Esophagus (tissue), 2 donors: Measurements from ENCODE around the gene MAPK11. TPM values are rescaled to one million over a fixed set of nuclear protein-coding genes. Genes with fewer than 3 reads are reported as not detected.
"Not testable (repeated sequence)": the region's sequence is repeated elsewhere in the genome, so short reads cannot be mapped to it uniquely, and the experiment has no call there.

Source experiments
- H3K27ac ChIP-seq, 2 donors: one replicate each; pipeline ENCODE4 v1.5.1; 2013; ENCODE audit warnings: low read depth in 2 of 2, mild to moderate bottlenecking in 2 of 2, inconsistent platforms in 1 of 2, low read length in 1 of 2, moderate library complexity in 1 of 2
- H3K27me3 ChIP-seq, 2 donors: one replicate each; pipeline ENCODE4 v1.6.1; 2013; ENCODE audit warnings: low read length in 2 of 2, control low read depth in 1 of 2, mild to moderate bottlenecking in 1 of 2; ENCODE audit not compliant: insufficient read depth in 2 of 2, control insufficient read depth in 1 of 2
- H3K36me3 ChIP-seq, 2 donors: one replicate each; pipeline ENCODE4 v1.6.1; 2013; ENCODE audit warnings: low read length in 1 of 2; ENCODE audit not compliant: control insufficient read depth in 2 of 2, insufficient read depth in 2 of 2
- H3K4me1 ChIP-seq, 2 donors: one replicate each; pipeline ENCODE4 v1.6.1; 2013; ENCODE audit warnings: low read length in 1 of 2; ENCODE audit not compliant: control insufficient read depth in 2 of 2, insufficient read depth in 2 of 2
- H3K4me3 ChIP-seq, 2 donors: one replicate each; pipeline ENCODE4 v1.5.1; 2013; ENCODE audit warnings: low read length in 2 of 2, mild to moderate bottlenecking in 2 of 2, low read depth in 1 of 2, moderate library complexity in 1 of 2
- H3K9me3 ChIP-seq, 2 donors: one replicate each; pipeline ENCODE4 v1.6.1; 2013; ENCODE audit warnings: mild to moderate bottlenecking in 2 of 2, low read depth in 1 of 2, low read length in 1 of 2, moderate library complexity in 1 of 2; ENCODE audit not compliant: control insufficient read depth in 2 of 2, insufficient read depth in 1 of 2
- WGBS, 2 donors: extraction: QIAGEN DNeasy Blood & Tissue Kit; methylation state at CpG; one replicate each; pipeline ENCODE4 v1.1.7; 2013; 5-methylcytosine and 5-hydroxymethylcytosine counted together
- polyA plus RNA-seq, 2 donors: library from polyadenylated mRNA; stranded (reverse); fragments of 200-250 nt; gene quantifications; one replicate each; pipeline ENCODE4 v1.2.3, GENCODE V29; 2013
- donor health status: healthy with polysubstance abuse.
- donor health status: Bipolar disorder and iron deficiency.

Gene MAPK11
- polyA plus RNA-seq, 2 donors = 5.4 to 6.1 TPM

GRCh38 chr22:50280022-50280707 is 10.0 kb upstream of the MAPK11 start:
- peak overlapping the region in 1 of 2 donors; percentile 6 for H3K4me3 ChIP-seq
- H3K27me3 ChIP-seq = no peaks in the 10 kb centered on the region
- peaks cover 3 to 28% of the 10 kb centered on the region in 2 donors for H3K4me1 ChIP-seq
- 87 to 92% methylated on average over 38 of the region's 38 CpGs for WGBS, 2 donors
- peak overlapping the region in 1 of 2 donors; percentile 60 for H3K27ac ChIP-seq
- peaks cover 0 to 11% of the 10 kb centered on the region in 2 donors for H3K9me3 ChIP-seq
- peaks cover 0 to 87% of the 10 kb centered on the region in 2 donors for H3K36me3 ChIP-seq

GRCh38 chr22:50278956-50279619 is 8.9 kb upstream of the MAPK11 start:
- peaks cover 3 to 28% of the 10 kb centered on the region in 2 donors for H3K4me1 ChIP-seq
- no peak overlapping the region for H3K4me3 ChIP-seq
- peak overlapping the region in 1 of 2 donors; percentile 63 for H3K27ac ChIP-seq
- WGBS, 2 donors = 80 to 83% methylated on average over 30 of the region's 30 CpGs
- peaks cover 0 to 84% of the 10 kb centered on the region in 2 donors for H3K36me3 ChIP-seq
- peaks cover 0 to 11% of the 10 kb centered on the region in 2 donors for H3K9me3 ChIP-seq
- no peaks in the 10 kb centered on the region for H3K27me3 ChIP-seq

- Histone ChIP-seq H3K4me1 (peaks cover 3 to 28% of the 10 kb centered on the region in 2 donors), H3K27ac (peak overlapping the region; percentile 36 to 63), H3K27me3 (no peaks in the 10 kb centered on the region), H3K36me3 (peaks cover 0 to 84% of the 10 kb centered on the region in 2 donors), H3K9me3 (peaks cover 0 to 11% of the 10 kb centered on the region in 2 donors), H3K4me3 (no peak overlapping the region)
- 91 to 92% methylated on average over 19 to 21 of the region's 21 CpGs for WGBS, 2 donors
Measured at GRCh38 chr22:50278461-50278860, 8.3 kb upstream of the MAPK11 start.

GRCh38 chr22:50277761-50278160 is 7.6 kb upstream of the MAPK11 start:
- Histone ChIP-seq H3K36me3 (peaks cover 0 to 78% of the 10 kb centered on the region in 2 donors), H3K27ac (peak overlapping the region in 1 of 2 donors; percentile 6), H3K9me3 (peaks cover 0 to 11% of the 10 kb centered on the region in 2 donors), H3K4me3 (no peak overlapping the region), H3K27me3 (no peaks in the 10 kb centered on the region), H3K4me1 (peaks cover 0 to 23% of the 10 kb centered on the region in 2 donors)
- 72 to 80% methylated on average over 24 to 25 of the region's 25 CpGs for WGBS, 2 donors

GRCh38 chr22:50276143-50276542 is 6.0 kb upstream of the MAPK11 start:
- peaks cover 0 to 16% of the 10 kb centered on the region in 2 donors for H3K4me1 ChIP-seq
- no peaks in the 10 kb centered on the region for H3K27me3 ChIP-seq
- WGBS, 2 donors = 52 to 58% methylated on average over 25 of the region's 25 CpGs
- H3K36me3 ChIP-seq = peaks cover 0 to 62% of the 10 kb centered on the region in 2 donors
- H3K4me3 ChIP-seq = no peak overlapping the region
- peaks cover 0 to 9% of the 10 kb centered on the region in 2 donors for H3K9me3 ChIP-seq
- peak overlapping the region; percentile 55 to 78 for H3K27ac ChIP-seq

GRCh38 chr22:50275181-50276055 is 5.2 kb upstream of the MAPK11 start:
- 70 to 80% methylated on average over 43 of the region's 43 CpGs for WGBS, 2 donors
- peaks cover 4 to 19% of the 10 kb centered on the region in 2 donors for H3K4me1 ChIP-seq
- H3K36me3 ChIP-seq = peaks cover 0 to 55% of the 10 kb centered on the region in 2 donors
- peaks cover 0 to 7% of the 10 kb centered on the region in 2 donors for H3K9me3 ChIP-seq
- no peak overlapping the region for H3K4me3 ChIP-seq
- H3K27me3 ChIP-seq = no peaks in the 10 kb centered on the region
- H3K27ac ChIP-seq = peak overlapping the region; percentile 3 to 36

- Histone ChIP-seq H3K27ac (peak overlapping the region in 1 of 2 donors; percentile 3), H3K9me3 (peaks cover 0 to 5% of the 10 kb centered on the region in 2 donors), H3K4me1 (peaks cover 4 to 16% of the 10 kb centered on the region in 2 donors), H3K27me3 (no peaks in the 10 kb centered on the region), H3K4me3 (no peak overlapping the region), H3K36me3 (peaks cover 0 to 48% of the 10 kb centered on the region in 2 donors)
- WGBS, 2 donors = 46 to 58% methylated on average over 7 of the region's 7 CpGs
Measured at GRCh38 chr22:50274771-50275170, 4.6 kb upstream of the MAPK11 start.

GRCh38 chr22:50274311-50274710 is 4.1 kb upstream of the MAPK11 start:
- peaks cover 4 to 15% of the 10 kb centered on the region in 2 donors for H3K4me1 ChIP-seq
- whole genome bisulfite sequencing, 2 donors = 24 to 25% methylated on average over 7 of the region's 7 CpGs
- H3K9me3 ChIP-seq = peaks cover 0 to 5% of the 10 kb centered on the region in 2 donors
- H3K27me3 ChIP-seq = no peaks in the 10 kb centered on the region
- no peak overlapping the region for H3K4me3 ChIP-seq
- H3K27ac ChIP-seq = no peak overlapping the region
- H3K36me3 ChIP-seq = peaks cover 0 to 44% of the 10 kb centered on the region in 2 donors

GRCh38 chr22:50273781-50274180 is 3.6 kb upstream of the MAPK11 start:
- WGBS, 2 donors = 74 to 83% methylated on average over 10 of the region's 10 CpGs
- H3K36me3 ChIP-seq = peaks cover 0 to 38% of the 10 kb centered on the region in 2 donors
- H3K27ac ChIP-seq = not testable (repeated sequence)

More at GRCh38 chr22:50273781-50274180, 3.6 kb upstream of the MAPK11 start:
- not testable (repeated sequence) for H3K27me3 ChIP-seq, H3K9me3 ChIP-seq, H3K4me3 ChIP-seq
- peaks cover 7 to 18% of the 10 kb centered on the region in 2 donors for H3K4me1 ChIP-seq
